Epidermal melanocyte (primary cell): ENCODE measurements around the gene CPOX.

Experiments
- DNase-seq: peaks from one replicate; pipeline ENCODE4 v3.0.0; 2011; ENCODE audit warnings: low spot score; ENCODE audit not compliant: insufficient read length

CPOX gene

DNA sequence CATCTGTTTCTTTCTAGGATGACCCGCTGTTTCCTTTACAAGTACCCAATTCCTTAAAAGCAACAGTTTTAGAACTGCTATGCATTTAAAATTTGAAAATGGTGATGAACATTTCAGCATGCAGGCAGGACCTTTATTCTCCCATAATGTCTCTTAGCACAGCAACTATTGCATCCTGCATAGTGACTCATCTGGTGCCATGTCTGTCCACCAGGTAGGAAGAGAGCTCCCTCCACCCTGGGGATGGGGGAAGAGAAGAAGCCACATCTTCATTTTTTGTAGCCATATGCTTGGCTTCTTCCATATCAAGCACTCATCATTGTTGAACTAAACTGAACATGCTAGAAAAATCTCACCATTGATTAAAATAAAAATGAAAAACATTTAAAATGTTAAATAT is 51.7 kb downstream of the CPOX start:
- no peak for DNase-seq

DNA sequence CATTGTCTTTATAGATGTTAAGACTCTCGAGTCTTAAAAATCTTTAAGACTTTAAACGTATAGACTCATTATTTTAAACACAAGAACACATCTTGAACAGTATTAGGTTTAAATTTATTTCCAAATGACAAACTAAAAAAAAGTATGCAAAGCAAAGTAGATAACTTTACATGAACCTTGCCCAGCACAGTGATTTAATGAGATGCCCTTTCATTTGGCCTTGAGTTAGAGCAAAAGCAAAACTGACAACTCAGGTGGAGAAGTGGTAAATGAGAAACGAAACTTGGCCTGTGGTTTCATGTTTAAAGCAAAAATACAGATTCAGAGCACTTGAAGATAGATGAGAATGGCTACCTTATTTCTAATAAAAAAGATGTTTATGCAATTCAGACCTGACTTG is 53.1 kb downstream of the CPOX start:
- DNase-seq = no peak

DNA sequence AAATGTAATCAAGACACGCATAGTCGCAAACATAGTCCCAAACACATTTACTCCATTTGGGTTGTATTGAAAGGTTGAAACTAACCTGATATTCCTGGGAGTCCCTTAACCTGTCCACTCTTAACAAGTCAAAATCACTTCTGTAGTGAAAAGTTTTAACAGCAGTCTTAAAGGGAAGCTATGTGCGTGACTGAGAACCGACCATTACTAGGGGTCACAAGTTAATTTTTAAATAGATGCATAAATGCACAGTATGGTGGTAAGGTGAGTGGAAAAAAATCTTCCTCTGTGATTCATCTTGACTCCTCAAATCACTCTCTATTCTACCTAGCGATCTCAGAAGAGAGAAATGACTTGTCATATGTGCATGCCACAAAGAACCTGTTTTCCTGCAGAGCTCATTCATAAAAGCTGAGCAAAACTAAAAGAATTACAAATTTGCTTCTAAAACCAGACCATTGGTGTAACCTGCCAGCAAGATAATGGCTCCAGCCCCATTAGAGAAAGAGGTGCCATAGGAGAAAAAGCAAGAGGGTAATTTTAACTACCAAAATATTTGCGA is 56.9 kb downstream of the CPOX start:
- no peak for DNase-seq

DNA sequence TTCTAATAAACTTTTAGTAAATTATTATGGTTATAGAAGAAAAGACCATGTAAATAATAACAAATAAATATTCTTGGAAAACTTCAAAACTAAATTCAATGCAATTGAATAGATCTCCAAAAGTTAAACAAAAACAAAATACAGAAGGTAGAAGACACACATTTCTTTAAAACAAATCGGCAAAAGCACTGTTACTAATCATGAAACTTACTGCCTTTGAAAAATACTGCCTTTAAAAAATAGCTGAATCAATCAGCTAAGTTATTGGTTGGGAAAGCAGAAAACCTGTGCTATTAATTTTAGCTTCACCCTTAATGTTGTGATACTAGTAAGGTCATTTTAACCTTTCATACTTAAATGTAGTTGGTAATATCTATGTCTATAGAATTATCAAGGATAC is 58.7 kb downstream of the CPOX start:
- DNase-seq = no peak

DNA sequence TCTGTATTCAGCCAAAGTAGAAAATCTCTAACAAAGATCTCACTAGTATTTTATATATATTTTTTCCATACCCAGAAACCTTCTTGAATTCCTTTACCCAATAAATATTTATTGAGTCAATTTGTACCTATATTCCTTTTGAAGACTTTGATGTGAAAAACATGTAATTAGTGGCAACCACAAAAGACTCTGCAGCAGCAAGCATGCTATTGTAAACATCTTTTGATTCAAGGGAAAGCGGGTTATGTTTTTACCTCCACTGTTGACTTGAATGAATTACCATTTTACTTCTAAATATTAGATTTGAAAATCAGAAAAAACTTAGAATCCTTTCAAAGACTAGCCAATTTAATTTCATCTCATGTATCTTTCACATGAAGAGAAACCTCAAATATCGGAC is 59.2 kb downstream of the CPOX start:
- no peak for DNase-seq

DNA sequence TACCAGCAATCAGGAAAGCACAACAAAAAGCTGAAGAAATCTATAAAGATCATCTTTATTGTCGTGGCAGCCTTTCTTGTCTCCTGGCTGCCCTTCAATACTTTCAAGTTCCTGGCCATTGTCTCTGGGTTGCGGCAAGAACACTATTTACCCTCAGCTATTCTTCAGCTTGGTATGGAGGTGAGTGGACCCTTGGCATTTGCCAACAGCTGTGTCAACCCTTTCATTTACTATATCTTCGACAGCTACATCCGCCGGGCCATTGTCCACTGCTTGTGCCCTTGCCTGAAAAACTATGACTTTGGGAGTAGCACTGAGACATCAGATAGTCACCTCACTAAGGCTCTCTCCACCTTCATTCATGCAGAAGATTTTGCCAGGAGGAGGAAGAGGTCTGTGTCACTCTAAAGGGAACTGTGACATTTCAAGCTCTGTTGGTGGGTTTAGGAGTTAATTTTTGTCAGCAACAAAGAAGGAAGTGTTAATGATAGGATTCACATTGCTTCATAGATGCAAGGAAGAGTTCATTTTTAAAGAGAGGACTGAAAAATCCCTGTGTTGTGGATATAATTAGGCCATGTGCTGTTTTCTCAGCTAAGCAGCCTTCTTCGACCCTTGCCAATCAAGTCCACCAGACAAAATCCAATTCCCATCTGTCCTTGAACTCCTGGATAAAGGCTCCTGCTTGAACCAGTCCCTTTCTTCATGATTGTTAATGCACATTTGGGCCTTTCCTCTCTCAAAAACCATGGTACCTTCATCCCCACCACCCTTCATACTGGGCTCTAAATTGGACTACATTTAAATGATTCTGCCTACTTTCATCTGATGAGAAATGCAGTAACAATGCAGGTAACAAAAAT is 60.5 kb downstream of the CPOX start:
- DNase-seq = no peak

DNA sequence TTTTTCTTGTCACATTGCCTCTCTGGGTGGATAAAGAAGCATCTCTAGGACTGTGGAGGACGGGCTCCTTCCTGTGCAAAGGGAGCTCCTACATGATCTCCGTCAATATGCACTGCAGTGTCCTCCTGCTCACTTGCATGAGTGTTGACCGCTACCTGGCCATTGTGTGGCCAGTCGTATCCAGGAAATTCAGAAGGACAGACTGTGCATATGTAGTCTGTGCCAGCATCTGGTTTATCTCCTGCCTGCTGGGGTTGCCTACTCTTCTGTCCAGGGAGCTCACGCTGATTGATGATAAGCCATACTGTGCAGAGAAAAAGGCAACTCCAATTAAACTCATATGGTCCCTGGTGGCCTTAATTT is 61.2 kb downstream of the CPOX start:
- no peak for DNase-seq

DNA sequence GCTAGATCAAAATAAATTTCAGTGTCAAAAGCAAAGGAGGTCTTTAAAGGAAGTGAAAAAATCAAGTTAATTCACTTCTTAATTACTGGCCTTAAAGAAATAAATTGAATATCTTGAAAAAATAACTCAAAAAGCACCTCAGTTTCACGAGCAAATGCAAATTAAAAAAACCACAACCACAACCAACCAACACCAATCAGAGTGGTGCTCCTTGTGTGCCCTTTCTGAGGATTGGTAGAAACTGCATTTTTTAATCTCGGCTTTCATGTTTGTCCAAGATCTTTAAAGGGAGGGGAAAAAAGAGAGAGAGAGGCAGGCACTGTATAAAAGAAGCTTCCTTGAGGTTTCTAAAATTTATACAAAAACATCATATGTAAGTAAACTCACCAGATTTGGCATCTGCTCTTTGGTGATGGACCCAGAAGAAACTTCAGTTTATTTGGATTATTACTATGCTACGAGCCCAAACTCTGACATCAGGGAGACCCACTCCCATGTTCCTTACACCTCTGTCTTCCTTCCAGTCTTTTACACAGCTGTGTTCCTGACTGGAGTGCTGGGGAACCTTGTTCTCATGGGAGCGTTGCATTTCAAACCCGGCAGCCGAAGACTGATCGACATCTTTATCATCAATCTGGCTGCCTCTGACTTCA is 61.7 kb downstream of the CPOX start, which contains the start of gene GPR15:
Gene GPR15 (plus strand): TSS at position 357 of the 653 bp plus-strand sequence. CDS start 56 bp downstream, at position 413.
- no peak for DNase-seq

DNA sequence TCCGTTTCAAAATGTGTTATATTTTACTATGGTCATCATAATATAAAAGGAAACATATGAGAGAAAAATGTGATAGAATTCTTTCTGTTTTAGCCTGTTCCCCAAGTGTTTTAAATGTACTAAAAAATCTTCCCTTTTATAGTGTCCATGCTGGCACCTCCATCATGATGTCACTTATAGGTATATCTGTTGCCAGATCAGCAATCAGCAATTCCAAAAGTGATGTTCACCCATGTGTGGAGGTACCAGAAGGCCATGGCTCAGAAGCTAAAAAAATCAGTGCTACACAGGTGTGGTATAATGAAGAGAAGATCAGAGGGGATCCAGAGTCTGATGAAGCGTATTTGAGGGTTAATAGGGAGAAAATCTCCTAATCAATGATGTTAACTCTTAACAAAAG is 62.7 kb downstream of the CPOX start:
- DNase-seq = no peak

DNA sequence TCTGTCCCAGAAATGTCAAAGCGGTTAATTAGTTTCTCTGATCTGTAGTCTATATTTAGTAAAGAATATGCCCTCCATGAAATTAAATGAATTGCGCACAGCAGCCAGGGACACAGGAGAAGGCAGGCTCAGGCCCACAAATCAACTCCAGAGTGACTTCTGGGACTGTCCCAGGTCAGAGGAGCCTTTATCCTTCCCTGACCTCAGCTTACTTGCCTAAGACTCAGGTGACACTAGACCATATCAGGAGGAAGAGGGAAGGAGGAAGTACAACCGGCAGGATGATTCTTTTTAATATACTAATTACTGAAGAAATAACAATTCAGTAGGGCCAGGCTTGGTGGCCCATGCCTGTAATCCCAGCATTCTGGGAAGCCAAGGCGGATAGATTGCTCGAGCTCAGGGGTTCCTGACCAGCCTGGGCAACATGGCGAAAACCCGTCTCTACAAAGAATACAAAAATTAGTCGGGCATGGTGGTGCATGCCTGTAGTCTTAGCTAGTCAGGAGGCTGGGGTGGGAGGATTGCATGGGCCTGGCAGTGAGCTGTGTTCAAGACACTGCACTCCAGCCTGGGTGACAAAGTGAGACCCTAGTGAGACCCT is 63.5 kb downstream of the CPOX start:
- no peak for DNase-seq
